NB4 (cell line): ENCODE measurements around the gene SAFB.

Experiments
- CTCF ChIP-seq: IDR thresholded peaks from one replicate; pipeline ENCODE4 v1.5.1; 2012; ENCODE audit warnings: low read depth, low read length
- MAX ChIP-seq: IDR thresholded peaks from 2 replicates; pipeline ENCODE4 v1.6.1; 2011; ENCODE audit warnings: low read depth, low read length
- POLR2A ChIP-seq: IDR thresholded peaks from 2 replicates; pipeline ENCODE4 v1.6.1; 2011; ENCODE audit warnings: mild to moderate bottlenecking; ENCODE audit not compliant: insufficient read length; ENCODE audit errors: extremely low read depth

- TF ChIP-seq CTCF (no peak), MAX (no peak), POLR2A (no peak)
Measured at GRCh38 chr19:5684694-5685430, 62.0 kb downstream of the SAFB start.
